ENCODE results near the gene EIF4E2.

DNA sequence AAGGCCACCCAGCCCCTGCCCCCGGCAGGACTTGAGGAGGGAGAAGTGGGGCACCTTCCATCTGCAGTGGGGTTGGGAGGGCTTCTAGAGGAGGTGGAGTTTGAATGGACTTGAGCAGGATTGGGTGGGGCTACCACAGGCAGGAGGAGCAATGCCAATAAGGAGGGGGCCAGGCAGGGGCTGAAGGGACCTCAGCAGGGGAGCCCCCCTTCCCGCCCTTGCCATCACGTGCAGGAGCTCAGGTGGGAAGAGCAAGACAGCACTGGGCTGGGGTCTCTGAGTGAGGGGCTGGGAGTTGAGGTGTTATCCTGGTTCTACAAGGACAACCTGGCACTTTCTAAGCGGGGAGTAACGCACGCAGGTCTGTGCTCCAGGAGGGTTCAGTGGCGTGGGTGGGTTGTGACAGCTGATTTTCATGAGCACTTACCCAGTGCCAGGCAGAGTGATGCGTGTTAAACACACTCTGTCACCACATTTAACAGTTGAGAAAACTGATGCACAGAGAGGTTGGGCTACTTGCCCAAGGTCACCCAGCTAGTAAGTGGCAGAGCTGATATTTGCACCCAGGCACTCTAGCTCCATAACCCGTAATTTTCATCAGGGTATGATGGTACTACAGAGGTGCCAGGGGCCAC is 19.7 kb upstream of the EIF4E2 start:
- no peak for TF ChIP-seq POLR2A (IDR thresholded peaks at IDR 0.05)
- TF ChIP-seq, protein P1, sequence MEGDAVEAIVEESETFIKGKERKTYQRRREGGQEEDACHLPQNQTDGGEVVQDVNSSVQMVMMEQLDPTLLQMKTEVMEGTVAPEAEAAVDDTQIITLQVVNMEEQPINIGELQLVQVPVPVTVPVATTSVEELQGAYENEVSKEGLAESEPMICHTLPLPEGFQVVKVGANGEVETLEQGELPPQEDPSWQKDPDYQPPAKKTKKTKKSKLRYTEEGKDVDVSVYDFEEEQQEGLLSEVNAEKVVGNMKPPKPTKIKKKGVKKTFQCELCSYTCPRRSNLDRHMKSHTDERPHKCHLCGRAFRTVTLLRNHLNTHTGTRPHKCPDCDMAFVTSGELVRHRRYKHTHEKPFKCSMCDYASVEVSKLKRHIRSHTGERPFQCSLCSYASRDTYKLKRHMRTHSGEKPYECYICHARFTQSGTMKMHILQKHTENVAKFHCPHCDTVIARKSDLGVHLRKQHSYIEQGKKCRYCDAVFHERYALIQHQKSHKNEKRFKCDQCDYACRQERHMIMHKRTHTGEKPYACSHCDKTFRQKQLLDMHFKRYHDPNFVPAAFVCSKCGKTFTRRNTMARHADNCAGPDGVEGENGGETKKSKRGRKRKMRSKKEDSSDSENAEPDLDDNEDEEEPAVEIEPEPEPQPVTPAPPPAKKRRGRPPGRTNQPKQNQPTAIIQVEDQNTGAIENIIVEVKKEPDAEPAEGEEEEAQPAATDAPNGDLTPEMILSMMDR (IDR thresholded peaks at IDR 0.05): no peak
